SU-DHL-6 (cell line): ENCODE data around the gene TFB1M.

Experiments
- H2AFZ ChIP-seq: fragments of 200-600 bp; sonication (generic); 2 replicates; pipeline ENCODE4 v1.6.1; 2014; ENCODE audit warnings: low read depth, mild to moderate bottlenecking, moderate library complexity, mixed read lengths, antibody characterized with exemption, low read length; ENCODE audit not compliant: severe bottlenecking
- H3F3A ChIP-seq: fragments of 200-600 bp; shearing (Covaris generic); 2 replicates; pipeline ENCODE4 v1.6.0; 2016; ENCODE audit warnings: antibody characterized with exemption, mild to moderate bottlenecking; ENCODE audit not compliant: insufficient read depth
- H3K27ac ChIP-seq: fragments of 200-600 bp; sonication (generic); 2 replicates; pipeline ENCODE4 v1.5.1; 2016; ENCODE audit warnings: low read depth, mild to moderate bottlenecking, low read length, moderate library complexity, mixed read lengths
- H3K27me3 ChIP-seq: fragments of 200-600 bp; sonication (generic), shearing (Covaris generic); 2 replicates; pipeline ENCODE4 v1.6.0; 2014; ENCODE audit warnings: mild to moderate bottlenecking, low read length
- H3K36me3 ChIP-seq: fragments of 200-600 bp; sonication (generic); 2 replicates; pipeline ENCODE4 v1.6.1; 2014; ENCODE audit warnings: mild to moderate bottlenecking, low read length, mixed read lengths
- H3K4me2 ChIP-seq: fragments of 300-600, 200-600 bp; shearing (Covaris generic), sonication (generic); 2 replicates; pipeline ENCODE4 v1.6.0; 2014; ENCODE audit warnings: low read length, low read depth, mild to moderate bottlenecking; ENCODE audit not compliant: poor library complexity, severe bottlenecking
- H3K4me3 ChIP-seq: fragments of 200-600 bp; sonication (generic); 2 replicates; pipeline ENCODE4 v1.5.1; 2014; ENCODE audit warnings: antibody characterized with exemption, low read length, mild to moderate bottlenecking, mixed read lengths; ENCODE audit not compliant: insufficient read depth, poor library complexity, severe bottlenecking
- H3K79me2 ChIP-seq: fragments of 200-600 bp; sonication (generic); 2 replicates; pipeline ENCODE4 v1.6.1; 2014; ENCODE audit warnings: mild to moderate bottlenecking, low read length, moderate library complexity; ENCODE audit not compliant: insufficient read depth
- H3K9ac ChIP-seq: fragments of 200-600 bp; sonication (generic); 2 replicates; pipeline ENCODE4 v1.7.0; 2014; ENCODE audit warnings: mild to moderate bottlenecking, low read length
- H3K9me2 ChIP-seq: fragments of 200-600 bp; sonication (generic); replicated peaks from 2 replicates; pipeline ENCODE4 v1.6.1; 2014; ENCODE audit warnings: low read length; ENCODE audit not compliant: insufficient read depth
- H3K9me3 ChIP-seq: fragments of 200-600 bp; sonication (generic); 2 replicates; pipeline ENCODE4 v1.6.1; 2014; ENCODE audit warnings: low read length, mixed read lengths; ENCODE audit not compliant: insufficient read depth
- H4K20me1 ChIP-seq: fragments of 200-600 bp; sonication (generic); 2 replicates; pipeline ENCODE4 v1.6.1; 2014; ENCODE audit warnings: low read depth, mild to moderate bottlenecking, antibody characterized with exemption, low read length, moderate library complexity, mixed read lengths
- CTCF ChIP-seq: fragments of 200-600 bp; sonication (generic); IDR thresholded peaks from one replicate; pipeline ENCODE4 v1.5.1; 2017; ENCODE audit warnings: antibody characterized with exemption, mild to moderate bottlenecking, low read length, moderate library complexity; ENCODE audit not compliant: insufficient read depth, poor library complexity, severe bottlenecking
- EZH2phosphoT487 ChIP-seq: fragments of 200-600 bp; sonication (generic), shearing (Covaris generic); conservative IDR thresholded peaks from 2 replicates; pipeline ENCODE4 v1.6.1; 2018; ENCODE audit warnings: mild to moderate bottlenecking, antibody characterized with exemption, low read length, moderate library complexity, mixed read lengths

TFB1M gene

GRCh38 chr6:155247618-155248007, 66.7 kb downstream of the TFB1M start:
- no peak overlapping the region for H3K27ac ChIP-seq
- H3K27me3 ChIP-seq, result no peaks in the 10 kb centered on the region
- TF ChIP-seq EZH2phosphoT487, result no peak
- TF ChIP-seq CTCF, result no peak
- no peaks in the 10 kb centered on the region for H4K20me1 ChIP-seq
- no peak overlapping the region for H3K4me3 ChIP-seq
- H3K4me2 ChIP-seq, result no peak overlapping the region
- H3K36me3 ChIP-seq, result peaks cover 33% of the 10 kb centered on the region; the same call in 1 of the 2 replicates
- H3K79me2 ChIP-seq, result no peaks in the 10 kb centered on the region
- H3K9ac ChIP-seq, result no peak overlapping the region
- H3K9me2 ChIP-seq, result no peaks in the 10 kb centered on the region
- peaks cover 16% of the 10 kb centered on the region for H3F3A ChIP-seq
- no peaks in the 10 kb centered on the region for H3K9me3 ChIP-seq
- no peak overlapping the region for H2AFZ ChIP-seq

GRCh38 chr6:155246825-155247224, 67.5 kb downstream of the TFB1M start:
- H3K79me2 ChIP-seq, result no peaks in the 10 kb centered on the region
- peaks cover 37% of the 10 kb centered on the region; the same call in 1 of the 2 replicates for H3K36me3 ChIP-seq
- no peak overlapping the region for H3K4me2 ChIP-seq
- no peak overlapping the region for H2AFZ ChIP-seq
- no peak overlapping the region for H3K4me3 ChIP-seq
- no peaks in the 10 kb centered on the region for H4K20me1 ChIP-seq
- no peaks in the 10 kb centered on the region for H3K27me3 ChIP-seq
- no peak overlapping the region for H3K27ac ChIP-seq
- no peaks in the 10 kb centered on the region for H3K9me3 ChIP-seq
- no peak for TF ChIP-seq EZH2phosphoT487
- TF ChIP-seq CTCF, result no peak
- H3K9me2 ChIP-seq, result no peaks in the 10 kb centered on the region
- H3K9ac ChIP-seq, result no peak overlapping the region
- H3F3A ChIP-seq, result peaks cover 16% of the 10 kb centered on the region

- H3K27ac ChIP-seq, result no peak overlapping the region
- no peak overlapping the region for H3K4me3 ChIP-seq
- no peak for TF ChIP-seq EZH2phosphoT487
- TF ChIP-seq CTCF, result no peak
- H3K79me2 ChIP-seq, result no peaks in the 10 kb centered on the region
- no peaks in the 10 kb centered on the region for H3K9me3 ChIP-seq
- no peaks in the 10 kb centered on the region for H3K27me3 ChIP-seq
- peaks cover 34% of the 10 kb centered on the region; the same call in 1 of the 2 replicates for H3K36me3 ChIP-seq
- H3K9ac ChIP-seq, result no peak overlapping the region
- H3K9me2 ChIP-seq, result no peaks in the 10 kb centered on the region
- no peaks in the 10 kb centered on the region for H4K20me1 ChIP-seq
- no peak overlapping the region for H3K4me2 ChIP-seq
- H3F3A ChIP-seq, result peaks cover 16% of the 10 kb centered on the region
- no peak overlapping the region for H2AFZ ChIP-seq
Measured at GRCh38 chr6:155245831-155246230, 68.5 kb downstream of the TFB1M start.
